ENCODE data around the gene CPA1. TPM values are rescaled to one million over a fixed set of nuclear protein-coding genes. Genes with fewer than 3 reads are reported as not detected.

Gene CPA1
- total and polyA plus RNA-seq, 2 of the 13 experiments (the other 11 are each of a cell fraction or from before 2014, with no cell fraction given) = 0.20 to 0.58 TPM

DNA sequence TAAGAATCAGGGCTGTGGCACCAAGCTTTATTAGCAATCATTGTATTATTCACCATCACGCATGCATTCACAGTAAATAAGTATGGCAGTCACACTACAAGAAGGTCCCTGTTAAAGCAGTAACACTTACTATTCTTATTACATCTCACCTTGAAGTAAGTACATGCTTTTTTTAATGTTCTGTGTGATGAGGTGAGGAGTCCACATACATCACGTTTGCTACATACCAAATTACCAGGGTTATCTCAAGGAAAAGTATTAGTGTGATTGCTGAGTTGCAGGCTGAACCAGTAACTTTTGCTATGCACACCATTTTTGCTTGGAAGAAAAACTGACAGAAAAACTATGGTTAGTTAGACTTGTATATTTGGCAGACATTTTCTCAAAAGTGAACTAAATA is 24.7 kb downstream of the CPA1 start:
- H3K9me3 ChIP-seq (ENCODE audit: low read length) = no peaks in the 10 kb centered on the region
- no peaks in the 10 kb centered on the region for H3K4me1 ChIP-seq (ENCODE audit: insufficient read depth, low read length)
- ChIA-PET CTCF (ENCODE audit: low intra/inter-chr PET ratio, low total read pairs) (no interaction called here), POLR2A (no interaction called here)
- H3K9ac ChIP-seq (ENCODE audit: insufficient read depth, low read depth, low read length) = no peak overlapping the region
- ATAC-seq (no peak), FAIRE-seq (no peak), DNase-seq (ENCODE audit: low spot score) (no peak)
- H3K4me2 ChIP-seq (ENCODE audit: low read depth, low read length) = no peak overlapping the region
- H4K20me1 ChIP-seq (ENCODE audit: insufficient read depth, low read length) = no peaks in the 10 kb centered on the region
- WGBS (ENCODE audit: low lambda C conversion rate) = 71% methylated on average over 2 of the region's 2 CpGs
- no TSS peak for BruUV-seq (replicated peaks)
- no peak overlapping the region for H3K27ac ChIP-seq (ENCODE audit: extremely low read length, insufficient read depth, low read length)
- no peak for TF ChIP-seq HOXA7 (CRISPR knock-in tag; IDR thresholded peaks at IDR 0.05)
- TF ChIP-seq ZNF337 (CRISPR knock-in tag; IDR thresholded peaks at IDR 0.05; ENCODE audit: borderline replicate concordance, low read depth) = no peak
- no peak for TF ChIP-seq ZNF530 (CRISPR knock-in tag; IDR thresholded peaks at IDR 0.05; ENCODE audit: low read depth)
- TF ChIP-seq ZNF709 (CRISPR knock-in tag; IDR thresholded peaks at IDR 0.05) = no peak
- no peak for TF ChIP-seq ZNF124 (CRISPR knock-in tag; IDR thresholded peaks at IDR 0.05)
- no peak for TF ChIP-seq ZNF256 (CRISPR knock-in tag; conservative IDR thresholded peaks at IDR 0.05)
- TF ChIP-seq, protein P1, sequence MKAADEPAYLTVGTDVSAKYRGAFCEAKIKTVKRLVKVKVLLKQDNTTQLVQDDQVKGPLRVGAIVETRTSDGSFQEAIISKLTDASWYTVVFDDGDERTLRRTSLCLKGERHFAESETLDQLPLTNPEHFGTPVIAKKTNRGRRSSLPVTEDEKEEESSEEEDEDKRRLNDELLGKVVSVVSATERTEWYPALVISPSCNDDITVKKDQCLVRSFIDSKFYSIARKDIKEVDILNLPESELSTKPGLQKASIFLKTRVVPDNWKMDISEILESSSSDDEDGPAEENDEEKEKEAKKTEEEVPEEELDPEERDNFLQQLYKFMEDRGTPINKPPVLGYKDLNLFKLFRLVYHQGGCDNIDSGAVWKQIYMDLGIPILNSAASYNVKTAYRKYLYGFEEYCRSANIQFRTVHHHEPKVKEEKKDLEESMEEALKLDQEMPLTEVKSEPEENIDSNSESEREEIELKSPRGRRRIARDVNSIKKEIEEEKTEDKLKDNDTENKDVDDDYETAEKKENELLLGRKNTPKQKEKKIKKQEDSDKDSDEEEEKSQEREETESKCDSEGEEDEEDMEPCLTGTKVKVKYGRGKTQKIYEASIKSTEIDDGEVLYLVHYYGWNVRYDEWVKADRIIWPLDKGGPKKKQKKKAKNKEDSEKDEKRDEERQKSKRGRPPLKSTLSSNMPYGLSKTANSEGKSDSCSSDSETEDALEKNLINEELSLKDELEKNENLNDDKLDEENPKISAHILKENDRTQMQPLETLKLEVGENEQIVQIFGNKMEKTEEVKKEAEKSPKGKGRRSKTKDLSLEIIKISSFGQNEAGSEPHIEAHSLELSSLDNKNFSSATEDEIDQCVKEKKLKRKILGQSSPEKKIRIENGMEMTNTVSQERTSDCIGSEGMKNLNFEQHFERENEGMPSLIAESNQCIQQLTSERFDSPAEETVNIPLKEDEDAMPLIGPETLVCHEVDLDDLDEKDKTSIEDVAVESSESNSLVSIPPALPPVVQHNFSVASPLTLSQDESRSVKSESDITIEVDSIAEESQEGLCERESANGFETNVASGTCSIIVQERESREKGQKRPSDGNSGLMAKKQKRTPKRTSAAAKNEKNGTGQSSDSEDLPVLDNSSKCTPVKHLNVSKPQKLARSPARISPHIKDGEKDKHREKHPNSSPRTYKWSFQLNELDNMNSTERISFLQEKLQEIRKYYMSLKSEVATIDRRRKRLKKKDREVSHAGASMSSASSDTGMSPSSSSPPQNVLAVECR (CRISPR knock-in tag; IDR thresholded peaks at IDR 0.05; ENCODE audit: borderline replicate concordance) = no peak
- TF ChIP-seq ZNF724P (CRISPR knock-in tag; IDR thresholded peaks at IDR 0.05; ENCODE audit: borderline replicate concordance) = no peak
- no peak for TF ChIP-seq TP53 (CRISPR knock-in tag; conservative IDR thresholded peaks at IDR 0.05)
- H3K79me2 ChIP-seq (ENCODE audit: insufficient read depth, low read length) = no peaks in the 10 kb centered on the region
- H2AFZ ChIP-seq (ENCODE audit: low read length) = no peak overlapping the region
- no peaks in the 10 kb centered on the region; a peak in 1 of 5 replicates for H3K36me3 ChIP-seq (replicated peaks in 1 of 2; ENCODE audit: control insufficient read depth in 1 of 2, insufficient read depth in 2 of 2, low read length in 2 of 2)
- H3K4me3 ChIP-seq (replicated peaks in 1 of 3; ENCODE audit: insufficient read depth in 1 of 3, low read depth in 2 of 3, low read length in 3 of 3) = no peak overlapping the region
- H3K27me3 ChIP-seq (ENCODE audit: control insufficient read depth in 1 of 2, insufficient read depth in 2 of 2, low read length in 2 of 2) = no peaks in the 10 kb centered on the region
- intact Hi-C loops (cut with micrococcal nuclease; ENCODE audit: unreplicated experiment) (no loop called here), in situ Hi-C loops (cut with HindIII; ENCODE audit: extremely low pct_ligation_motif_present, low pct_unique_long_range_greater_than_20kb) (no loop called here)
